Measurements from ENCODE around the gene PPBP. TPM values are rescaled to one million over a fixed set of nuclear protein-coding genes. Genes with fewer than 3 reads are reported as not detected.
"Not testable (repeated sequence)": the region's sequence is repeated elsewhere in the genome, so short reads cannot be mapped to it uniquely, and the experiment has no call there.

PPBP gene
- total RNA-seq, 2 experiments from 2014 or later, result not detected

DNA sequence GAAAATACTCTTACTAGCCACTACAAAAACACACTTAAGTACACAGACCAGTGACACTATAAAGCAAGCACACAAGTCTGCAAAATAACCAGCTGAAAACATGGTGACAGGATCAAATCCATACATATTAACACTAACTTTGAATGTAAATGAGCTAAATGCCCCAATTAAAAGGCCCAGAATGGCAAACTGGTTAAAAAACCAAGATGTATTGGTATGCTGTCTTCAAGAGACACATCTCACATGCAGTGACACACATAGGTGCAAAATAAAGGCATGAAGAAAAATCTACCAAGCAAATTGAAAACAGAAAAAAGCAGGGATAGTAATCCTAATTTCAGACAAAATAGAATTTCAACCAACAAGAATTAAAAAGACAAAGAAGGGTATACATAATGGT, 17.0 kb downstream of the PPBP start:
- no peak overlapping the region for H3K27ac Mint-ChIP-seq

DNA sequence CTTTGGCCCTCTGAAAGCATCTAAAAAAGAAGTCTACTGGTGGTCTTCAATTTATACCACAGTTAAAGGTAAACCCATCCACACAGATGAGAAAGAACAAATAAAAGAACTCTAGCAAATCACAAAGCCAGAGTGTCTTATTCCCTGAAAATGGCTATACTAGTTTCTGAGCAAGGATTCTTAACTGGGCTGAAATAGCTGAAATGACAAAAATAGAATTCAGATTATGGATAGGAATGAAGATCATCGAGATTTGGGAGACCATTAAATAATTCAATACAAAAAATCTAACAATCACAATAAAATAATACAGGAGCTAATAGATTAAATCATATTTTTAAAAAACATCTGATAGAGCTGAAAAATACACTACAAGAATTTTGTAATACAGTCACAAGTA, 18.0 kb downstream of the PPBP start:
- TF ChIP-seq, protein P1, sequence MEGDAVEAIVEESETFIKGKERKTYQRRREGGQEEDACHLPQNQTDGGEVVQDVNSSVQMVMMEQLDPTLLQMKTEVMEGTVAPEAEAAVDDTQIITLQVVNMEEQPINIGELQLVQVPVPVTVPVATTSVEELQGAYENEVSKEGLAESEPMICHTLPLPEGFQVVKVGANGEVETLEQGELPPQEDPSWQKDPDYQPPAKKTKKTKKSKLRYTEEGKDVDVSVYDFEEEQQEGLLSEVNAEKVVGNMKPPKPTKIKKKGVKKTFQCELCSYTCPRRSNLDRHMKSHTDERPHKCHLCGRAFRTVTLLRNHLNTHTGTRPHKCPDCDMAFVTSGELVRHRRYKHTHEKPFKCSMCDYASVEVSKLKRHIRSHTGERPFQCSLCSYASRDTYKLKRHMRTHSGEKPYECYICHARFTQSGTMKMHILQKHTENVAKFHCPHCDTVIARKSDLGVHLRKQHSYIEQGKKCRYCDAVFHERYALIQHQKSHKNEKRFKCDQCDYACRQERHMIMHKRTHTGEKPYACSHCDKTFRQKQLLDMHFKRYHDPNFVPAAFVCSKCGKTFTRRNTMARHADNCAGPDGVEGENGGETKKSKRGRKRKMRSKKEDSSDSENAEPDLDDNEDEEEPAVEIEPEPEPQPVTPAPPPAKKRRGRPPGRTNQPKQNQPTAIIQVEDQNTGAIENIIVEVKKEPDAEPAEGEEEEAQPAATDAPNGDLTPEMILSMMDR (IDR thresholded peaks at IDR 0.05), result no peak
- H3K4me1 Mint-ChIP-seq (ENCODE audit: low read depth), result no peaks in the 10 kb centered on the region
- ChIA-PET CTCF (interaction anchor here (1.5 kb wide), 1 partner anchor 165 kb away, joined by 4 read pairs; no protein-coding TSS in a partner anchor), POLR2A (no interaction called here)
- H3K9me3 Mint-ChIP-seq, result peaks cover 16% of the 10 kb centered on the region
- ATAC-seq (no peak), DNase-seq (no peak)
- no peak overlapping the region for H3K4me3 Mint-ChIP-seq
- no peaks in the 10 kb centered on the region for H3K36me3 Mint-ChIP-seq (ENCODE audit: low read depth)
- no peaks in the 10 kb centered on the region for H3K27me3 Mint-ChIP-seq
- no peak overlapping the region for H3K27ac Mint-ChIP-seq
- intact Hi-C loops (cut with micrococcal nuclease), result no loop called here

More for the DNA sequence above, 17.0 kb downstream of the PPBP start:
- CTCF ChIA-PET, result no interaction called here
- intact Hi-C loops (cut with micrococcal nuclease), result no loop called here
- peaks cover 20% of the 10 kb centered on the region for H3K9me3 Mint-ChIP-seq
- H3K36me3 Mint-ChIP-seq (ENCODE audit: low read depth), result no peaks in the 10 kb centered on the region
- TF ChIP-seq, protein P1 (IDR thresholded peaks at IDR 0.05), result no peak
- H3K4me1 Mint-ChIP-seq (ENCODE audit: low read depth), result no peaks in the 10 kb centered on the region
- H3K27me3 Mint-ChIP-seq, result no peaks in the 10 kb centered on the region
- H3K4me3 Mint-ChIP-seq, result no peak overlapping the region
- no peak for DNase-seq
- POLR2A ChIA-PET, result no interaction called here
- no peak for ATAC-seq

DNA sequence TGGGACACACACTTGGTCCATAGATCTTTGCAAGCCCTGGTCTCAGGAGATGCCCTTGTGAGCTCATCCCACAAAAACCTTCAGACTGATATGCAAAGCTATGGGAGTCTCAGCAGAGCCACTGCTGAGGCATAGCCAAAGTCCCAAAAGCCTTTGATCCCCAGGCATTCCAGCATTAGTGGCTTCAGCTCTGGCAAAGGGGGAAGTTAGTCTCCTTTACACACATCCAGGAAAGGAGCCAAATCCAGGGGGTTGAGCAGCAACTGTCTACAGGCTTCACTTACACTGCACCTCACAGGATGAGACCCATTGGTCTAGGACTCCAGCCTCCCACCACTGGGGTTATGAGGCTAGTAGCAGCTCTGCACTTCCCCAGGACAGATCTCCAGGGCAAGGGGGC, 20.1 kb downstream of the PPBP start:
- DNase-seq (no peak), ATAC-seq (no peak)
- intact Hi-C loops (cut with micrococcal nuclease), result no loop called here
- no peaks in the 10 kb centered on the region for H3K27me3 Mint-ChIP-seq
- no peaks in the 10 kb centered on the region for H3K4me1 Mint-ChIP-seq (ENCODE audit: low read depth)
- H3K36me3 Mint-ChIP-seq (ENCODE audit: low read depth), result no peaks in the 10 kb centered on the region
- no peak overlapping the region for H3K4me3 Mint-ChIP-seq
- no peak overlapping the region for H3K27ac Mint-ChIP-seq
- CTCF ChIA-PET, result no interaction called here
- TF ChIP-seq, protein P1 (IDR thresholded peaks at IDR 0.05), result no peak
- H3K9me3 Mint-ChIP-seq, result peaks cover 11% of the 10 kb centered on the region
- POLR2A ChIA-PET, result no interaction called here

DNA sequence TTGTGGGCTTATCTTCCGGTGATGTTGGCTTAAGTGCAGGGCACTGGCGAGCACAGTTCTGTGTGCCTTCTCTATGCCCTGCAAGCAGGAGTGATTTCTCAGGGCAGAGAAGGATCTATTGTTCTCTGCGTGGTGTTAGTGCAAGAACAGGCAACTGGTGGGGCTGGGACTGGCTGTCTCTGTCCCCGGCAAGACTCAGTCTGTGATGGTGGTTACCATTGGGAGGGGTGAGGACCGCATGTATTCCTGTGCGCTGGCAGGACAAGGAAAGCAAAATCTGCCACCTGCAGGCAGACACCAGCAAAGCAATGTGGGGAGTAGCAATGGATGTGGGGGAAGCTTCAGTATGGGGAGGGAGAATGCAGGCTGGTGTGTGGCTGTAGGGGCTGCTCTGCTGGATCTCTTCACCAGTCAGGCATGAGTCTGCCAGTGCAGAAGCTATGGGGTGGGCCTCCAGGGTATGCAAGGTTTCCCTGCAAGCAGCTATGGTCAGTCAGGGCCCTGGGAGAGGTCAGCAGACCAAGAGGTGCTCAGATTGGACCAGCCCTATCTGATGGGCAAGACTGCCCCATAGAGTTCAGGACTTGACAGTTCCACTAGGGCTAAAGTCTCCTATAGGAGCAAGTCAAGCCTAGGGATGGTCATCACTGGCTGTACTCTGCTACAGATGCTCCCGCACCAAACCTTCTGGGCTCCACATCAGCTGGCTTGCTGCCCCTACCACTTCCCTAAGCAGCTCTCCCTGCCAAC, 23.0 kb downstream of the PPBP start:
- Mint-ChIP-seq H3K27ac (no peak overlapping the region), H3K36me3 (ENCODE audit: low read depth) (no peaks in the 10 kb centered on the region), H3K4me1 (ENCODE audit: low read depth) (no peaks in the 10 kb centered on the region), H3K4me3 (no peak overlapping the region), H3K27me3 (no peaks in the 10 kb centered on the region), H3K9me3 (peaks cover 5% of the 10 kb centered on the region)
- ATAC-seq, result no peak
- CTCF ChIA-PET, result no interaction called here
- TF ChIP-seq, protein P1 (IDR thresholded peaks at IDR 0.05), result no peak
- intact Hi-C loops (cut with micrococcal nuclease), result no loop called here
- POLR2A ChIA-PET, result no interaction called here
- no peak for DNase-seq

DNA sequence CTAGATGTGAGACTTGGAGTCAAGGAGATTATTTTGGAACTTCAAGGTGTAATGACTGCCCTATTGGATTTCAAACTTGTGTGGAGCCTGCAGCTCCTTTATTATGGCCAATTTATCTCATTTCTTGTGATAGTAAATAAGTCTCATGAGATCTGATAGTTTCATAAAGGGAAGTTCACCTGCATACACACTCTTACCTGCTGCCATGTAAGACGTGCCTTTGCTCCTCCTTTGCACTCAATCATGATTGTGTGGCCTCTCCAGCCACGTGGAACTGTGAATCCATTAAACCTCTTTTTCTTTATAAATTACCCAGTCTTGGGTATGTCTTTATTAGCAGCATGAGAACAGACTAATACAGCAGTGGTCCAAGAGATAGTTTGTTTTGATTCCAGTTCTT, 25.3 kb downstream of the PPBP start:
- Mint-ChIP-seq H3K27ac (no peak overlapping the region), H3K36me3 (ENCODE audit: low read depth) (no peaks in the 10 kb centered on the region), H3K4me1 (ENCODE audit: low read depth) (no peaks in the 10 kb centered on the region), H3K27me3 (no peaks in the 10 kb centered on the region), H3K4me3 (no peak overlapping the region), H3K9me3 (peaks cover 9% of the 10 kb centered on the region)
- intact Hi-C loops (cut with micrococcal nuclease), result no loop called here
- DNase-seq, result no peak
- TF ChIP-seq, protein P1 (IDR thresholded peaks at IDR 0.05), result no peak
- ChIA-PET POLR2A (no interaction called here), CTCF (no interaction called here)
- ATAC-seq, result no peak

DNA sequence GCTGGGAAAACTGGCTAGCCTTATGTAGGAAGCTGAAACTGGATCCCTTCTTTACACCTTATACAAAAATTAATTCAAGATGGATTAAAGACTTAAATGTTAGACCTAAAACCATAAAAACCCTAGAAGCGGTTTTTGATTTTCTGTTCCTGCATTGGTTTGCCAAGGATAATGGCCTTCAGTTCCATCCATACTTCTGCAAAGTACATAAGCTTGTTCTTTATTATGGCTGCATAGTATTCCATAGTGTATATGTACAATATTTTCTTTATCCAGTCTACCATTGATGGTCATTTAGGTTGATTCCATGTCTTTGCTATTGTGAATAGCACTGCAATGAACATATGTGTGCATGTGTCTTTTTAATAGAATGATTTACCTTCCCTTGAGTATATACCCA, 28.9 kb downstream of the PPBP start:
- H3K9me3 Mint-ChIP-seq, result peaks cover 17% of the 10 kb centered on the region
- DNase-seq; H3K36me3 Mint-ChIP-seq (ENCODE audit: low read depth); ATAC-seq; POLR2A ChIA-PET; H3K27me3 Mint-ChIP-seq; CTCF ChIA-PET; intact Hi-C loops (cut with micrococcal nuclease); H3K27ac Mint-ChIP-seq; H3K4me1 Mint-ChIP-seq (ENCODE audit: low read depth); H3K4me3 Mint-ChIP-seq: not testable (repeated sequence)
